Neural progenitor cell (in vitro differentiated cells): ENCODE measurements around the gene DOCK10. TPM values are rescaled to one million over a fixed set of nuclear protein-coding genes. Genes with fewer than 3 reads are reported as not detected.
A peak's percentile ranks its signal among the peaks of the same experiment; 100 is the strongest.

Experiments
- DNase-seq: peaks from one replicate; pipeline ENCODE4 v3.0.0-alpha.2; 2016; ENCODE audit warnings: low spot score
- H2AFZ ChIP-seq: fragments of 200-600 bp; sonication (generic); replicated peaks from 2 replicates; pipeline ENCODE4 v1.6.1; 2016; ENCODE audit warnings: antibody characterized with exemption
- H3F3A ChIP-seq: fragments of 200-600 bp; sonication (generic); 2 replicates; pipeline ENCODE4 v1.6.1; 2016; ENCODE audit warnings: antibody characterized with exemption, low read depth
- H3K27ac ChIP-seq: fragments of 200-600 bp; sonication (generic); 2 replicates; pipeline ENCODE4 v1.5.1; 2016; ENCODE audit warnings: mild to moderate bottlenecking
- H3K27me3 ChIP-seq: fragments of 200-600 bp; sonication (generic); 2 replicates; pipeline ENCODE4 v1.6.1; 2016; ENCODE audit warnings: mild to moderate bottlenecking, moderate library complexity
- H3K36me3 ChIP-seq: fragments of 200-600 bp; sonication (generic); 2 replicates; pipeline ENCODE4 v1.5.1; 2016
- H3K4me1 ChIP-seq: fragments of 200-600 bp; sonication (generic); 2 replicates; pipeline ENCODE4 v1.6.1; 2016; ENCODE audit warnings: mixed run types
- H3K4me2 ChIP-seq: fragments of 200-600 bp; sonication (generic); 2 replicates; pipeline ENCODE4 v1.6.1; 2016
- H3K4me3 ChIP-seq: fragments of 200-600 bp; sonication (generic); 2 replicates; pipeline ENCODE4 v1.5.1; 2016
- H3K79me2 ChIP-seq: fragments of 200-600 bp; sonication (generic); 2 replicates; pipeline ENCODE4 v1.6.1; 2016; ENCODE audit warnings: low read depth
- H3K9ac ChIP-seq: fragments of 200-600 bp; sonication (generic); 2 replicates; pipeline ENCODE4 v1.6.1; 2016
- H3K9me3 ChIP-seq: fragments of 200-600 bp; sonication (generic); 2 replicates; pipeline ENCODE4 v1.5.1; 2016; ENCODE audit warnings: low read depth
- H4K20me1 ChIP-seq: fragments of 200-600 bp; sonication (generic); 2 replicates; pipeline ENCODE4 v1.6.1; 2016; ENCODE audit warnings: low read depth
- H3K27ac Mint-ChIP-seq: 3 replicates; pipeline ENCODE4 v1.8.0; 2021; ENCODE audit warnings: mixed read lengths
- H3K27me3 Mint-ChIP-seq: 2 replicates; pipeline ENCODE4 v1.8.0; 2022; ENCODE audit warnings: low read depth, mild to moderate bottlenecking, inconsistent platforms, moderate library complexity, mixed read lengths; ENCODE audit not compliant: insufficient read depth
- H3K36me3 Mint-ChIP-seq: 3 replicates; pipeline ENCODE4 v1.8.0; 2021; ENCODE audit warnings: mixed read lengths
- H3K4me1 Mint-ChIP-seq: 3 replicates; pipeline ENCODE4 v1.8.0; 2021; ENCODE audit warnings: mixed read lengths
- H3K4me3 Mint-ChIP-seq: 3 replicates; pipeline ENCODE4 v1.8.0; 2021; ENCODE audit warnings: mild to moderate bottlenecking, moderate library complexity, mixed read lengths
- H3K9me3 Mint-ChIP-seq: 3 replicates; pipeline ENCODE4 v1.8.0; 2020; ENCODE audit warnings: mixed read lengths
- EZH2 ChIP-seq: fragments of 200-600 bp; sonication (generic); IDR thresholded peaks from 2 replicates; pipeline ENCODE4 v1.6.1; 2017; ENCODE audit warnings: antibody characterized with exemption, mild to moderate bottlenecking, moderate library complexity
- EZH2phosphoT487 ChIP-seq: fragments of 200-600 bp; sonication (generic); IDR thresholded peaks from 2 replicates; pipeline ENCODE4 v1.6.1; 2017; ENCODE audit warnings: antibody characterized with exemption
- total RNA-seq: library from RNA; depleted of rRNA; stranded (reverse); fragments of >200 nt; gene quantifications from 2 replicates; pipeline ENCODE4 v1.2.3, GENCODE V29; 2015; ENCODE audit warnings: low replicate concordance
- TF ChIP-seq, protein P1 (sequence below): fragments of 200-600 bp; sonication (generic); IDR thresholded peaks from 2 replicates; pipeline ENCODE4 v1.5.1; 2017; ENCODE audit warnings: antibody characterized with exemption, mild to moderate bottlenecking

The DOCK10 gene
- total RNA-seq, 1 donor from 2014 or later, result 1.1 TPM

DNA sequence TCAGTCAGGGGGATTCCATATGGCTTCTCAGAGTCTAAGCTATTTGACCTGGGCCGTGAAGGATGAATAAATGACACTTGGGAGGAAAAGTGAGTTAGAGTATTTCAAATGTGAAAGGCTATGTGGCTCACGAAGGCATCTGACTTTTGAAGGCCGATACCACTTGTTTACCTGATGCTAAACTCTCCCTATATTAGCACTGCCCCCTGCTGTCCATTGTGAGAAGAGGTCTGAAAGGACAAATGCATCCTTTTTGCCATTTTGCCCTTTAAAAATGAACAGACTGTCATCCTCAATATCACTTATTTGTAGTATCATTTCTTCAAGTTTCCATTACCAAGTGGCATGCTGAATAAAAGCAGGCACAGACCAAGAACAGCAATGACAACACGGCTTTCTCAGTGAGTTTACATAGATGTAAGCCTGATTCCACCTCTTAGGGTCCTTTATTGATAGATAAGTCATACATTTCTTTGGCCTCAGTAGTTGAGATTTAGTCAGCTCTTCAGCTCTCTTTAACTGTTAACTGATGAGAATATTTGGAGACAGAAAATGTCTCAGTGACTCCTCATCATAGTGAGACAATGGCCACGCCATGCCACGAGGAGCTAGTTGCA lies 40.1 kb downstream of the DOCK10 start:
- DNase-seq, result peak; percentile 84
- H3K9ac ChIP-seq, result no peak overlapping the region
- H3K4me3 ChIP-seq, result no peak overlapping the region
- no peak overlapping the region for H3K27ac ChIP-seq
- H3K27ac Mint-ChIP-seq, result no peak overlapping the region
- H3K9me3 ChIP-seq, result no peaks in the 10 kb centered on the region
- no peaks in the 10 kb centered on the region for H3K79me2 ChIP-seq
- H3K4me1 Mint-ChIP-seq, result peaks cover 3% of the 10 kb centered on the region
- no peaks in the 10 kb centered on the region for H3K9me3 Mint-ChIP-seq
- H2AFZ ChIP-seq, result peak overlapping the region; percentile 86
- H3K4me2 ChIP-seq, result no peak overlapping the region
- no peaks in the 10 kb centered on the region for H4K20me1 ChIP-seq
- H3F3A ChIP-seq, result no peaks in the 10 kb centered on the region
- TF ChIP-seq, protein P1, sequence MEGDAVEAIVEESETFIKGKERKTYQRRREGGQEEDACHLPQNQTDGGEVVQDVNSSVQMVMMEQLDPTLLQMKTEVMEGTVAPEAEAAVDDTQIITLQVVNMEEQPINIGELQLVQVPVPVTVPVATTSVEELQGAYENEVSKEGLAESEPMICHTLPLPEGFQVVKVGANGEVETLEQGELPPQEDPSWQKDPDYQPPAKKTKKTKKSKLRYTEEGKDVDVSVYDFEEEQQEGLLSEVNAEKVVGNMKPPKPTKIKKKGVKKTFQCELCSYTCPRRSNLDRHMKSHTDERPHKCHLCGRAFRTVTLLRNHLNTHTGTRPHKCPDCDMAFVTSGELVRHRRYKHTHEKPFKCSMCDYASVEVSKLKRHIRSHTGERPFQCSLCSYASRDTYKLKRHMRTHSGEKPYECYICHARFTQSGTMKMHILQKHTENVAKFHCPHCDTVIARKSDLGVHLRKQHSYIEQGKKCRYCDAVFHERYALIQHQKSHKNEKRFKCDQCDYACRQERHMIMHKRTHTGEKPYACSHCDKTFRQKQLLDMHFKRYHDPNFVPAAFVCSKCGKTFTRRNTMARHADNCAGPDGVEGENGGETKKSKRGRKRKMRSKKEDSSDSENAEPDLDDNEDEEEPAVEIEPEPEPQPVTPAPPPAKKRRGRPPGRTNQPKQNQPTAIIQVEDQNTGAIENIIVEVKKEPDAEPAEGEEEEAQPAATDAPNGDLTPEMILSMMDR, result peak; percentile 84
- TF ChIP-seq EZH2phosphoT487, result no peak
- H3K4me3 Mint-ChIP-seq, result no peak overlapping the region
- no peaks in the 10 kb centered on the region for H3K27me3 Mint-ChIP-seq
- no peaks in the 10 kb centered on the region for H3K27me3 ChIP-seq
- H3K36me3 Mint-ChIP-seq, result no peaks in the 10 kb centered on the region
- H3K36me3 ChIP-seq, result no peaks in the 10 kb centered on the region
- H3K4me1 ChIP-seq, result no peaks in the 10 kb centered on the region

DNA sequence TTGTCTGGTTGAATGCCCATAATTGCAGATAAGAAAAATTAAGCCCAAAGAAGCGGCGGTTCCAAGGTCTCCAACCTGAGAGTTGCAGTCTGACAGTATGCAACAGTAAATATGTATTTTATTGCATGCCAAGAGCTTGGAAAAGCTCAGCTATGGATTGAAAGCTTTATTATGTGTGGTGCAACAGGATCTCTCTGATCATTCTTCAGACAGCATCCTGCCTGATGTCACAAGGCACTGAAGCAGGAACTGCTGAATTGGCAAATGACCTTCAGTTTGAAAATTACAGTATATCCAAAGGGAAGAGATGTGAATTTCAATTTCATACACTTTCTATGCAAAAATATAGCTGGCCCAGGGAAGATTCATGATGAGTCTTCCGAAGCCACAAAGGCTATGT lies 42.5 kb downstream of the DOCK10 start:
- Histone ChIP-seq H3K9ac (no peak overlapping the region), H3K4me1 (no peaks in the 10 kb centered on the region), H3K79me2 (no peaks in the 10 kb centered on the region), H3K9me3 (no peaks in the 10 kb centered on the region), H4K20me1 (no peaks in the 10 kb centered on the region), H3K27ac (no peak overlapping the region), H3F3A (no peaks in the 10 kb centered on the region), H2AFZ (no peak overlapping the region), H3K27me3 (no peaks in the 10 kb centered on the region), H3K4me2 (no peak overlapping the region), H3K36me3 (no peaks in the 10 kb centered on the region), H3K4me3 (no peak overlapping the region)
- H3K4me1 Mint-ChIP-seq, result peaks cover 3% of the 10 kb centered on the region
- H3K27ac Mint-ChIP-seq, result no peak overlapping the region
- no peak for DNase-seq
- no peak for TF ChIP-seq EZH2phosphoT487
- no peaks in the 10 kb centered on the region for H3K27me3 Mint-ChIP-seq
- no peak overlapping the region for H3K4me3 Mint-ChIP-seq
- no peaks in the 10 kb centered on the region for H3K36me3 Mint-ChIP-seq
- H3K9me3 Mint-ChIP-seq, result no peaks in the 10 kb centered on the region

DNA sequence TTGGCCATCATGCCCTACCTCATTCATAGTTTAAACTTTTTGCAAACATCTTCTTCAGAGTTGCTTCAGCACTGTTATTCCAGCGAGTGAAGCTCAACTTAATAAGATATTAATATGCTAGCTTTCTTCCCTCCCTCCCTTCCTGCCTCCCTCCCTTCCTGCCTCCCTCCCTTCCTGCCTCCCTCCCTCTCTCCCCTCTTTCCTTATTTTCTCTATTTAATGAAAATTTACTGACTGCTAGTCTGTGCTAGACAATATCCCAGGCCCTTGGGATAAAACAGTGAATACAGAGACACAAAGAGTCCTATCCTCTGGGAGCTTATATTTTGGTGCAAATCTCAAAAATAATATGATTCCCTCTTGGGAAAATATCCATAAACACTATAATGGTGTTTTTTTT lies 42.9 kb downstream of the DOCK10 start:
- Histone ChIP-seq H3K4me3 (no peak overlapping the region), H3K9me3 (no peaks in the 10 kb centered on the region), H3K9ac (no peak overlapping the region), H3K27ac (no peak overlapping the region), H4K20me1 (no peaks in the 10 kb centered on the region), H3K36me3 (no peaks in the 10 kb centered on the region), H3K27me3 (no peaks in the 10 kb centered on the region), H3F3A (no peaks in the 10 kb centered on the region), H3K4me1 (no peaks in the 10 kb centered on the region), H2AFZ (no peak overlapping the region), H3K4me2 (no peak overlapping the region), H3K79me2 (no peaks in the 10 kb centered on the region)
- TF ChIP-seq, protein P1, result no peak
- no peak for TF ChIP-seq EZH2
- no peak for TF ChIP-seq EZH2phosphoT487
- H3K27ac Mint-ChIP-seq, result no peak overlapping the region
- no peak overlapping the region for H3K4me3 Mint-ChIP-seq
- H3K9me3 Mint-ChIP-seq, result no peaks in the 10 kb centered on the region
- peaks cover 3% of the 10 kb centered on the region for H3K4me1 Mint-ChIP-seq
- no peak for DNase-seq
- no peaks in the 10 kb centered on the region for H3K36me3 Mint-ChIP-seq
- no peaks in the 10 kb centered on the region for H3K27me3 Mint-ChIP-seq

DNA sequence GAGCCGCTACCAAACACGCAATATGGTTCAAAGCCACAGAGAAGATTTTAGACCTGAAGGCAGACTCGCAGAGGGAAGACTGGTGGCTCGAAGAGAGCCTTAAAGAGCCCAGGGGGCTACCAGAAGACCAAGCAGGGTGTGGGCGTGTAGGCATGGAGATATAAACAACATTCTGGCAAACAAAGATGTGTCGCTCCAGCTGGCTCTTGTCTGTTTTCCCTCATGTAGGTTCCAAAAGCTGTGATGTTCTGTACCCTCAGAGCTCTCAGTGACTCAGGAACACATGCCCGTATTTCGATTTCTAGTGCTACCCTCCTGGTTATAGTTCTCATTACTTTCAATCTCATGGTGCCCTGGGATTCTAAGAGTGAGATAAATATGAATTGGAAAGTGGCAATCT lies 44.5 kb downstream of the DOCK10 start:
- Mint-ChIP-seq H3K4me3 (no peak overlapping the region), H3K4me1 (peaks cover 3% of the 10 kb centered on the region), H3K9me3 (no peaks in the 10 kb centered on the region), H3K27ac (peak overlapping the region; percentile 89), H3K36me3 (no peaks in the 10 kb centered on the region), H3K27me3 (no peaks in the 10 kb centered on the region)
- no peaks in the 10 kb centered on the region for H3K4me1 ChIP-seq
- peak overlapping the region; percentile 6 for H2AFZ ChIP-seq
- no peaks in the 10 kb centered on the region for H3K9me3 ChIP-seq
- H3K4me2 ChIP-seq, result no peak overlapping the region
- no peak overlapping the region for H3K27ac ChIP-seq
- no peaks in the 10 kb centered on the region for H3K79me2 ChIP-seq
- no peak overlapping the region for H3K4me3 ChIP-seq
- H3K9ac ChIP-seq, result no peak overlapping the region
- H3F3A ChIP-seq, result no peaks in the 10 kb centered on the region
- TF ChIP-seq, protein P1, result no peak
- TF ChIP-seq EZH2phosphoT487 (no peak), EZH2 (no peak)
- H4K20me1 ChIP-seq, result no peaks in the 10 kb centered on the region
- no peaks in the 10 kb centered on the region for H3K27me3 ChIP-seq
- no peak for DNase-seq
- H3K36me3 ChIP-seq, result no peaks in the 10 kb centered on the region
